IMR-90 (cell line): ENCODE measurements around the gene IRAK3. TPM values are rescaled to one million over a fixed set of nuclear protein-coding genes. Genes with fewer than 3 reads are reported as not detected.

Experiments
- ATAC-seq: fragments of 200-7000 bp; cut with Tn5 transposase; 2 replicates; pipeline ENCODE4 v1.9.1; 2020; ENCODE audit warnings: low read depth, mild to moderate bottlenecking, moderate library complexity
- BruUV-seq: library from RNA; stranded (reverse); fragments of 400-500 nt; replicated peaks from 2 replicates; lab custom pipeline; 2021; lab: Mats Ljungman, UMichigan
- CTCF ChIA-PET: fragments of 300-600 bp; formaldehyde crosslinking; extraction: SDS; loops from one replicate; lab custom pipeline; 2021; ENCODE audit warnings: antibody characterized with exemption; lab: Yijun Ruan, JAX
- POLR2A ChIA-PET: fragments of 300-600 bp; sonication (Branson Sonifier 250); formaldehyde crosslinking; loops from one replicate; lab custom pipeline; 2022; ENCODE audit warnings: antibody characterized with exemption; ENCODE audit not compliant: unreplicated experiment; lab: Charles Lee
- DNase-seq: peaks from one replicate; pipeline ENCODE4 v3.0.0; 2013
- H2AFZ ChIP-seq: replicated peaks from 2 replicates; pipeline ENCODE3; 2013; ENCODE audit warnings: low read length, mild to moderate bottlenecking; ENCODE audit not compliant: poor library complexity
- H2AK5ac ChIP-seq: 2 replicates; pipeline ENCODE4 v1.6.1; 2013; ENCODE audit warnings: low read depth, low read length, inconsistent platforms
- H2AK9ac ChIP-seq: replicated peaks from 2 replicates; pipeline ENCODE3; 2013; ENCODE audit warnings: mild to moderate bottlenecking, low read depth, low read length, moderate library complexity; ENCODE audit not compliant: poor library complexity
- H2BK120ac ChIP-seq: 2 replicates; pipeline ENCODE4 v1.6.1; 2013; ENCODE audit warnings: low read depth, low read length, inconsistent platforms
- H2BK15ac ChIP-seq: 3 replicates; pipeline ENCODE4 v1.6.1; 2013; ENCODE audit warnings: low read depth, low read length, inconsistent platforms
- H2BK20ac ChIP-seq: 2 replicates; pipeline ENCODE4 v1.6.1; 2013; ENCODE audit warnings: low read depth, mild to moderate bottlenecking, inconsistent platforms, low read length, moderate library complexity
- H2BK5ac ChIP-seq: 2 replicates; pipeline ENCODE4 v1.6.1; 2013; ENCODE audit warnings: mild to moderate bottlenecking, low read depth, low read length, inconsistent platforms; ENCODE audit not compliant: poor library complexity, severe bottlenecking
- H3K14ac ChIP-seq: replicated peaks from 2 replicates; pipeline ENCODE4 v1.6.1; 2013; ENCODE audit warnings: low read depth, low read length, inconsistent platforms
- H3K18ac ChIP-seq: 2 replicates; pipeline ENCODE4 v1.6.1; 2013; ENCODE audit warnings: low read depth, low read length, control low read depth
- H3K23ac ChIP-seq: 2 replicates; pipeline ENCODE4 v1.6.1; 2013; ENCODE audit warnings: low read depth, low read length, inconsistent platforms
- H3K27ac ChIP-seq: 2 replicates; pipeline ENCODE4 v1.5.1; 2013; ENCODE audit warnings: mild to moderate bottlenecking, control low read depth, low read length; ENCODE audit not compliant: insufficient read depth
- H3K27me3 ChIP-seq: 2 replicates; pipeline ENCODE4 v1.6.1; 2013; ENCODE audit warnings: low read length; ENCODE audit not compliant: control insufficient read depth, insufficient read depth
- H3K36me3 ChIP-seq: 2 replicates; pipeline ENCODE4 v1.6.1; 2013; ENCODE audit warnings: low read length, mixed read lengths; ENCODE audit not compliant: control insufficient read depth, insufficient read depth
- H3K4ac ChIP-seq: 2 replicates; pipeline ENCODE4 v1.6.1; 2013; ENCODE audit warnings: low read depth, low read length, inconsistent platforms
- H3K4me1 ChIP-seq: 2 replicates; pipeline ENCODE4 v1.6.1; 2013; ENCODE audit warnings: low read length, mixed read lengths; ENCODE audit not compliant: control insufficient read depth, insufficient read depth
- H3K4me2 ChIP-seq: 2 replicates; pipeline ENCODE4 v1.6.1; 2013; ENCODE audit warnings: low read depth, mild to moderate bottlenecking, control low read depth, low read length, moderate library complexity
- H3K4me3 ChIP-seq: 2 replicates; pipeline ENCODE4 v1.5.1; 2013; ENCODE audit warnings: low read depth, mild to moderate bottlenecking, control low read depth, low read length, moderate library complexity; ENCODE audit not compliant: insufficient read depth
- H3K56ac ChIP-seq: 2 replicates; pipeline ENCODE4 v1.6.1; 2013; ENCODE audit warnings: low read length, inconsistent platforms; ENCODE audit not compliant: insufficient read depth; ENCODE audit errors: extremely low read depth
- H3K79me1 ChIP-seq, 2 experiments: 2 replicates each; pipeline ENCODE4 v1.6.1; 2013; ENCODE audit warnings: low read length in 2 of 2, inconsistent platforms in 1 of 2, low read depth in 1 of 2
- H3K9ac ChIP-seq: 2 replicates; pipeline ENCODE4 v1.6.1; 2013; ENCODE audit warnings: low read depth, low read length, control low read depth
- H3K9me1 ChIP-seq: 2 replicates; pipeline ENCODE4 v1.6.1; 2013; ENCODE audit warnings: low read length, inconsistent platforms; ENCODE audit not compliant: insufficient read depth
- H3K9me3 ChIP-seq: 2 replicates; pipeline ENCODE4 v1.6.1; 2013; ENCODE audit warnings: low read length; ENCODE audit not compliant: control insufficient read depth, insufficient read depth
- H4K20me1 ChIP-seq: 2 replicates; pipeline ENCODE4 v1.6.1; 2013; ENCODE audit warnings: low read length, inconsistent platforms; ENCODE audit not compliant: insufficient read depth
- H4K5ac ChIP-seq: 2 replicates; pipeline ENCODE4 v1.6.1; 2013; ENCODE audit warnings: mild to moderate bottlenecking, low read depth, low read length, control low read depth
- H4K8ac ChIP-seq, 2 experiments: 2 replicates each; pipeline ENCODE4 v1.6.1; 2013; ENCODE audit warnings: low read depth in 2 of 2, low read length in 2 of 2, control low read depth in 1 of 2, inconsistent platforms in 1 of 2
- H4K91ac ChIP-seq: 2 replicates; pipeline ENCODE4 v1.6.1; 2013; ENCODE audit warnings: low read depth, low read length, inconsistent platforms; ENCODE audit not compliant: insufficient read depth
- CHD1 ChIP-seq: IDR thresholded peaks from 2 replicates; pipeline ENCODE4 v1.6.1; 2012; ENCODE audit warnings: low read depth, low read length, improper control_type of control experiment
- MAZ ChIP-seq: IDR thresholded peaks from 2 replicates; pipeline ENCODE4 v1.6.1; 2012; ENCODE audit warnings: low read depth, mild to moderate bottlenecking, low read length, improper control_type of control experiment, moderate library complexity, borderline replicate concordance
- NFE2L2 ChIP-seq: fragments of 150-350 bp; IDR thresholded peaks from 2 replicates; pipeline ENCODE4 v1.6.1; 2016; ENCODE audit warnings: low read depth, mild to moderate bottlenecking, low read length
- POLR2A ChIP-seq: IDR thresholded peaks from 2 replicates; pipeline ENCODE4 v1.6.1; 2012; ENCODE audit warnings: mild to moderate bottlenecking, low read depth, low read length
- RAD21 ChIP-seq: IDR thresholded peaks from 2 replicates; pipeline ENCODE4 v1.6.1; 2012; ENCODE audit warnings: low read length, improper control_type of control experiment
- SMC3 ChIP-seq: fragments of 150-350 bp; IDR thresholded peaks from 2 replicates; pipeline ENCODE4 v1.6.1; 2016; ENCODE audit warnings: low read depth, mild to moderate bottlenecking, antibody characterized with exemption, low read length, moderate library complexity
- USF2 ChIP-seq: fragments of 150-350 bp; IDR thresholded peaks from 2 replicates; pipeline ENCODE4 v1.6.1; 2017; ENCODE audit warnings: mild to moderate bottlenecking, antibody characterized with exemption, low read length, low read depth
- WGBS, 2 experiments: methylation state at CpG; one replicate each; pipeline versions ENCODE4 v1.1.5 to v1.1.7; 2013; ENCODE audit warnings: missing lambda C conversion rate in 2 of 2; ENCODE audit not compliant: insufficient read length in 1 of 2; ENCODE audit errors: extremely low coverage in 2 of 2; 5-methylcytosine and 5-hydroxymethylcytosine counted together
- dilution Hi-C: fragments of 300-500 bp; cut with HindIII; formaldehyde crosslinking; loops from one replicate; pipeline ENCODE4 v1.14.3; 2018; ENCODE audit warnings: low sequenced_read_pairs; ENCODE audit not compliant: unreplicated experiment
- in situ Hi-C: fragments of 300-500 bp; cut with MboI; formaldehyde crosslinking; loops from 3 replicates; pipeline ENCODE4 v1.14.3; 2019; ENCODE audit warnings: low sequenced_read_pairs, inconsistent platforms, mixed read lengths
- intact Hi-C: fragments of 100-400 bp; cut with micrococcal nuclease; formaldehyde crosslinking; loops from 2 replicates; pipeline ENCODE4 v1.10.0; 2022
- polyA plus RNA-seq, 3 experiments: library from polyadenylated mRNA; depleted of rRNA; stranded (reverse); fragments of >200 nt; gene quantifications; 2 replicates each; pipeline ENCODE4 v1.2.3, GENCODE V29; 2012; ENCODE audit warnings: low replicate concordance in 1 of 3
- total RNA-seq: library from RNA; depleted of rRNA; stranded (reverse); fragments of >200 nt; gene quantifications from 2 replicates; pipeline ENCODE4 v1.2.3, GENCODE V29; 2012
- TF ChIP-seq, protein P1 (sequence below): fragments of 150-350 bp; IDR thresholded peaks from 2 replicates; pipeline ENCODE4 v1.6.1; 2016; ENCODE audit warnings: low read depth, mild to moderate bottlenecking, low read length, moderate library complexity, borderline replicate concordance

Gene IRAK3
- total and polyA plus RNA-seq, 2 of the 4 experiments (the other 2 are of a cell fraction) = 0.53 to 0.72 TPM

DNA sequence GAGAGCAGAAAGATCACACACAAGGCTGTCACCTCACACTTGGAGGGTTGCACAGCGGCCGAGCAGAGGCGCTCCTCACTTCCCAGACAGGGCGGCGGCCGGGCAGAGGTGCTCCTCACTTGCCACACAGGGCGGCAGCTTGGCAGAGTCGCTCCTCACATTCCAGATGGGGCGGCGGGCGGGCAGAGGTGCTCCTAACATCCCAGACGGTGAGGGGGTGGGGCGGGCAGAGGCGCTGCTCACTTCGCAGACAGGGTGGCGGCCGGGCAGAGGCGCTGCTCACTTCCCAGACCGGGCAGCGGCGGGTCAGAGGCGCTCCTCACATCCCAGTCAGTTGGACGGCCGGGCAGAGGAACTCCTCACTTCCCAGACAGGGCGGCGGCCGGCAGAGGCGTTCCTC lies 28.3 kb upstream of the IRAK3 start:
- DNase-seq = no peak
- no peak overlapping the region for H3K14ac ChIP-seq
- H2BK15ac ChIP-seq = no peak overlapping the region
- ChIA-PET CTCF (no interaction called here), POLR2A (no interaction called here)
- no peak overlapping the region for H3K4ac ChIP-seq
- no peak overlapping the region for H2AFZ ChIP-seq
- no peaks in the 10 kb centered on the region; the same call in 1 of the 2 replicates for H3K4me1 ChIP-seq
- H2BK5ac ChIP-seq = no peak overlapping the region
- no peak overlapping the region for H2BK120ac ChIP-seq
- H3K18ac ChIP-seq = no peak overlapping the region
- H3K23ac ChIP-seq = no peak overlapping the region
- WGBS, 2 experiments = 94% methylated on average over 10 of the region's 28 CpGs; no CpG with 5 or more reads in 1 of the 2 experiments
- H4K91ac ChIP-seq = no peak overlapping the region
- no peaks in the 10 kb centered on the region for H3K27me3 ChIP-seq
- H3K79me1 ChIP-seq = peaks cover 42 to 58% of the 10 kb centered on the region in 2 experiments
- no TSS peak for BruUV-seq
- no peak overlapping the region for H4K8ac ChIP-seq
- H4K20me1 ChIP-seq = peaks cover 3% of the 10 kb centered on the region; the same call in 1 of the 2 replicates
- H3K27ac ChIP-seq = no peak overlapping the region
- dilution Hi-C loops (no loop called here), intact Hi-C loops (no loop called here), in situ Hi-C loops (loop anchor here (25.0 kb wide), 1 partner anchor 252 kb away; no protein-coding TSS in a partner anchor)
- no peak overlapping the region for H2BK20ac ChIP-seq
- H3K9me3 ChIP-seq = peaks cover 2% of the 10 kb centered on the region; the same call in 1 of the 2 replicates
- H3K4me2 ChIP-seq = no peak overlapping the region
- H2AK9ac ChIP-seq = no peak overlapping the region
- H3K56ac ChIP-seq = no peak overlapping the region
- H4K5ac ChIP-seq = no peak overlapping the region
- TF ChIP-seq, protein P1, sequence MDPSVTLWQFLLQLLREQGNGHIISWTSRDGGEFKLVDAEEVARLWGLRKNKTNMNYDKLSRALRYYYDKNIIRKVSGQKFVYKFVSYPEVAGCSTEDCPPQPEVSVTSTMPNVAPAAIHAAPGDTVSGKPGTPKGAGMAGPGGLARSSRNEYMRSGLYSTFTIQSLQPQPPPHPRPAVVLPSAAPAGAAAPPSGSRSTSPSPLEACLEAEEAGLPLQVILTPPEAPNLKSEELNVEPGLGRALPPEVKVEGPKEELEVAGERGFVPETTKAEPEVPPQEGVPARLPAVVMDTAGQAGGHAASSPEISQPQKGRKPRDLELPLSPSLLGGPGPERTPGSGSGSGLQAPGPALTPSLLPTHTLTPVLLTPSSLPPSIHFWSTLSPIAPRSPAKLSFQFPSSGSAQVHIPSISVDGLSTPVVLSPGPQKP = no peak
- no peak for TF ChIP-seq MAZ
- no peak for TF ChIP-seq CHD1
- no peak for TF ChIP-seq POLR2A
- no peak for TF ChIP-seq RAD21
- TF ChIP-seq SMC3 = no peak
- TF ChIP-seq USF2 = no peak
- no peak for TF ChIP-seq NFE2L2
- no peak overlapping the region for H3K4me3 ChIP-seq
- peaks cover 3% of the 10 kb centered on the region for H3K36me3 ChIP-seq
- no peak overlapping the region for H2AK5ac ChIP-seq
- no peak overlapping the region for H3K9ac ChIP-seq
- H3K9me1 ChIP-seq = 0 out of 2 replicates have a peak, but pooled peaks cover 3% of the 10 kb centered on the region
- ATAC-seq = no peak
